Measurements from ENCODE around the gene EEPD1. TPM values are rescaled to one million over a fixed set of nuclear protein-coding genes. Genes with fewer than 3 reads are reported as not detected.

EEPD1 gene
- total RNA-seq, 1 experiment from 2014 or later: 0.70 TPM

DNA sequence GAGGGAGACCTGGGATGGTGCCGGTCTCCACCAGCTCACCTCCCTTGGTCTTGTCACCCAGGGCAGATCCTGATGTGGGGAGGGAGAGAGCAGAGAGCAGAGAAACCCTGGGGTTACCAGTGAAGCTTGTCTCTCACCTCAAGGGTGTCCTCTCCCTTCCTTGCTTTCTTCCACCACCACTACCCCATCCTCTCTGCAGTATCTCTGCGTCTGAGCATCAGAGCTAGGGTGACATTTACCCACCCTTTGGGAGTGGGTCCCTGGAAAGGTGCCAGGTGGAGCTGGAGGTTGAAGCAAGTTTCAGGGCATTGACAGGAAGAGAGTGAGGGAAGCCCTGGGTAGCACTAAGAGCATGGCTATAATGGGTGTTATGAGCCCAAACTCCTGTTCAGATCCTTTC, 161.4 kb downstream of the EEPD1 start:
- intact Hi-C loops (cut with micrococcal nuclease): no loop called here
- Mint-ChIP-seq H3K4me1 (ENCODE audit: insufficient read depth, unreplicated experiment) (peaks cover 11% of the 10 kb centered on the region), H3K36me3 (ENCODE audit: insufficient read depth, unreplicated experiment) (no peaks in the 10 kb centered on the region), H3K9me3 (ENCODE audit: unreplicated experiment) (no peaks in the 10 kb centered on the region), H3K27ac (ENCODE audit: low read depth, unreplicated experiment) (no peak overlapping the region), H3K4me3 (ENCODE audit: unreplicated experiment) (no peak overlapping the region), H3K27me3 (ENCODE audit: insufficient read depth, unreplicated experiment) (no peaks in the 10 kb centered on the region)
- no TSS peak for BruUV-seq (replicated peaks)
- ChIA-PET CTCF (interaction anchor here (0.6 to 2.2 kb wide), 3 partner anchors 9 to 194 kb away, joined by 4 to 8 read pairs (median 4); no protein-coding TSS in a partner anchor), POLR2A (no interaction called here)
- DNase-seq (ENCODE audit: unreplicated experiment): no peak
- TF ChIP-seq, protein P1, sequence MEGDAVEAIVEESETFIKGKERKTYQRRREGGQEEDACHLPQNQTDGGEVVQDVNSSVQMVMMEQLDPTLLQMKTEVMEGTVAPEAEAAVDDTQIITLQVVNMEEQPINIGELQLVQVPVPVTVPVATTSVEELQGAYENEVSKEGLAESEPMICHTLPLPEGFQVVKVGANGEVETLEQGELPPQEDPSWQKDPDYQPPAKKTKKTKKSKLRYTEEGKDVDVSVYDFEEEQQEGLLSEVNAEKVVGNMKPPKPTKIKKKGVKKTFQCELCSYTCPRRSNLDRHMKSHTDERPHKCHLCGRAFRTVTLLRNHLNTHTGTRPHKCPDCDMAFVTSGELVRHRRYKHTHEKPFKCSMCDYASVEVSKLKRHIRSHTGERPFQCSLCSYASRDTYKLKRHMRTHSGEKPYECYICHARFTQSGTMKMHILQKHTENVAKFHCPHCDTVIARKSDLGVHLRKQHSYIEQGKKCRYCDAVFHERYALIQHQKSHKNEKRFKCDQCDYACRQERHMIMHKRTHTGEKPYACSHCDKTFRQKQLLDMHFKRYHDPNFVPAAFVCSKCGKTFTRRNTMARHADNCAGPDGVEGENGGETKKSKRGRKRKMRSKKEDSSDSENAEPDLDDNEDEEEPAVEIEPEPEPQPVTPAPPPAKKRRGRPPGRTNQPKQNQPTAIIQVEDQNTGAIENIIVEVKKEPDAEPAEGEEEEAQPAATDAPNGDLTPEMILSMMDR (IDR thresholded peaks at IDR 0.05; ENCODE audit: unreplicated experiment): no peak

DNA sequence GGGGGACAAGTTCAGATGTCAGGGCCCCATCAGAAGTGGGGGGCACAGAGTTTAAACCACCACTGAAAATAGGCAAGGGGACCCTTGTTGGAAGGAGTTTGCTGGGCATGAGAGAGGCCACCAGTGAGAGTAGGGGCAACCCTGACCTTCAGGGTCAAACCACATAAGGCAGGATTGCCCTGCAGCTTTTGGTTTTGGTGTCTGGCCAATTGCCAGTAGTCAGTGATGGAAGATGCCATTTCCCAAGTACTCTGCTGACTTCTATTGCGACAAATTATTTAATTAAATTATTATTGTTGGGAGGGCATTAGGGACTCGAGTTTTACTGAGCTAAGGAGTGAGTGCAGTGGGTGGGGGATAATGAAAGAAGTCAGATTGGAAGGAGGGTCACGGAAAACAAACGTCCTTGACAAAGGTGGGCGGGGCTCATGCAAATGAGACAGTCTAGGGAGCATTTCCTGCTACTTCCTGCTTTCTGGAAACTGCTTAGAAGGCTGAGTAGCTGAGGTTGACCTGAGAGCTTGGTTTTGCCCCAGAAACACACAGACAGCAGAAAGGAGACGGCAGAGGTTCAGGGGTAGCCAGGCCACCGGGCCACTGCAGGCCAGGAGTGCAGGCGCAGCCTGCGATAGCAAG, 162.4 kb downstream of the EEPD1 start:
- TF ChIP-seq, protein P1 (IDR thresholded peaks at IDR 0.05; ENCODE audit: unreplicated experiment): no peak
- no peaks in the 10 kb centered on the region for H3K27me3 Mint-ChIP-seq (ENCODE audit: insufficient read depth, unreplicated experiment)
- H3K9me3 Mint-ChIP-seq (ENCODE audit: unreplicated experiment): peaks cover 4% of the 10 kb centered on the region
- no peaks in the 10 kb centered on the region for H3K36me3 Mint-ChIP-seq (ENCODE audit: insufficient read depth, unreplicated experiment)
- POLR2A ChIA-PET: no interaction called here
- CTCF ChIA-PET: interaction anchor here (0.7 to 2.2 kb wide), 8 partner anchors 10 to 337 kb away, joined by 3 to 8 read pairs (median 4); no protein-coding TSS in a partner anchor
- DNase-seq (ENCODE audit: unreplicated experiment): peak; percentile 26
- no TSS peak for BruUV-seq (replicated peaks)
- H3K4me3 Mint-ChIP-seq (ENCODE audit: unreplicated experiment): no peak overlapping the region
- peaks cover 11% of the 10 kb centered on the region for H3K4me1 Mint-ChIP-seq (ENCODE audit: insufficient read depth, unreplicated experiment)
- intact Hi-C loops (cut with micrococcal nuclease): no loop called here
- no peak overlapping the region for H3K27ac Mint-ChIP-seq (ENCODE audit: low read depth, unreplicated experiment)

DNA sequence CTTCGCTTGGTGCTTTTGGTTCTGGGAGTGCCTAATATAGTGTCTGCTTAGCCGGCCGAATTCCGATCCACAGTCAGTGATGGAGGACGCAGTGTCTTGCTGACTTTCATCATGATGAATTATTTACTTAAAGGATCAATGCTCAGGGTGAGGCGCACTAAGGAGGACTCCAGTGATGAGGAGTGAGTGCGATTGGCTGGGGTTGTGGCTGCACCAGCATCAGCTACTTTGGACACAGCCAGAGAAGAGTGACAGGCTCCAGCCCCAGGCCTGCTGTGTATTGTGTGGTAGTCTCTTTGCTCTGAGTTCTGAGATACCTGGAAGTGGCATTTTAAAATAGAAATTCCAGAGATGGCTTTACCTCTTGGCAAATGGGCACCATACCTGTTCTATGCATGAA, 163.3 kb downstream of the EEPD1 start:
- CTCF ChIA-PET: interaction anchor here (1.0 to 2.2 kb wide), 3 partner anchors 9 to 125 kb away, joined by 3 to 8 read pairs (median 4); no protein-coding TSS in a partner anchor
- intact Hi-C loops (cut with micrococcal nuclease): no loop called here

DNA sequence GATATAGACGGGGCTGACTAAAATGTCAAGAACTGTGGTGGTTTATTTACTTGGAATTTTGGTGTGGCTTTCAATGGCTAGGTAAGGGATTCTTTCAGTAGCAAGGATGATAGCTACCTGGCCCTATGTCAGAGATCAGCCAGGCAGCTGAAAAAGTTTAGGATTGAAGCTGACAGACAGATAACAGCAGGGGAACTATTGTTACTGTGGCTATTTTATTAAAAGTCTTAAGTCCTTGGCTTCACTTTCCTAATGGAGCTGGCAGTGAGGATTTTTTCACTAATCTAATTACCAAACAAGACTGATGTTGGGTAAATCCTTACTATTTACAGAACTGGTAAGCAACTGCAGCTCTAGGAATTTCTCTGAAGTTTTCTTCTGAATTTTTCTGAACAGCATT, 164.2 kb downstream of the EEPD1 start:
- Mint-ChIP-seq H3K27ac (ENCODE audit: low read depth, unreplicated experiment) (no peak overlapping the region), H3K4me3 (ENCODE audit: unreplicated experiment) (no peak overlapping the region), H3K4me1 (ENCODE audit: insufficient read depth, unreplicated experiment) (peaks cover 11% of the 10 kb centered on the region), H3K27me3 (ENCODE audit: insufficient read depth, unreplicated experiment) (no peaks in the 10 kb centered on the region), H3K36me3 (ENCODE audit: insufficient read depth, unreplicated experiment) (no peaks in the 10 kb centered on the region), H3K9me3 (ENCODE audit: unreplicated experiment) (peaks cover 14% of the 10 kb centered on the region)
- no peak for DNase-seq (ENCODE audit: unreplicated experiment)
- TF ChIP-seq, protein P1 (IDR thresholded peaks at IDR 0.05; ENCODE audit: unreplicated experiment): no peak
- no TSS peak for BruUV-seq (replicated peaks)
- POLR2A ChIA-PET: no interaction called here
- CTCF ChIA-PET: interaction anchor here (0.6 to 5.1 kb wide), 10 partner anchors 9 to 877 kb away, joined by 3 to 69 read pairs (median 12); no protein-coding TSS in a partner anchor
- intact Hi-C loops (cut with micrococcal nuclease): no loop called here

More for the DNA sequence above, 163.3 kb downstream of the EEPD1 start:
- H3K9me3 Mint-ChIP-seq (ENCODE audit: unreplicated experiment): peaks cover 8% of the 10 kb centered on the region
- H3K4me3 Mint-ChIP-seq (ENCODE audit: unreplicated experiment): no peak overlapping the region
- no peaks in the 10 kb centered on the region for H3K27me3 Mint-ChIP-seq (ENCODE audit: insufficient read depth, unreplicated experiment)
- TF ChIP-seq, protein P1 (IDR thresholded peaks at IDR 0.05; ENCODE audit: unreplicated experiment): no peak
- H3K4me1 Mint-ChIP-seq (ENCODE audit: insufficient read depth, unreplicated experiment): peaks cover 11% of the 10 kb centered on the region
- BruUV-seq (replicated peaks): no TSS peak
- no peak for DNase-seq (ENCODE audit: unreplicated experiment)
- POLR2A ChIA-PET: no interaction called here
- H3K27ac Mint-ChIP-seq (ENCODE audit: low read depth, unreplicated experiment): no peak overlapping the region
- no peaks in the 10 kb centered on the region for H3K36me3 Mint-ChIP-seq (ENCODE audit: insufficient read depth, unreplicated experiment)

Data from MCF 10A (cell line).